Measurements from ENCODE around the gene IARS1.

- TF ChIP-seq POU2F2 (IDR thresholded peaks at IDR 0.05; ENCODE audit: borderline replicate concordance, low read depth, low read length) (no peak), POLR2A (IDR thresholded peaks at IDR 0.05; ENCODE audit: low read depth, low read length) (no peak), SUZ12 (IDR thresholded peaks at IDR 0.05; ENCODE audit: unreplicated experiment) (no peak), EP300 (IDR thresholded peaks at IDR 0.05; ENCODE audit: borderline replicate concordance in 1 of 2, control insufficient read depth in 1 of 2, low read depth in 2 of 2, low read length in 2 of 2) (no peak), RAD21 (IDR thresholded peaks at IDR 0.05; ENCODE audit: insufficient read depth, low read depth, low read length) (no peak), TAF1 (IDR thresholded peaks at IDR 0.05; ENCODE audit: borderline replicate concordance, low read depth, low read length) (no peak), MAX (IDR thresholded peaks at IDR 0.05; ENCODE audit: low read depth, low read length) (no peak), POLR2AphosphoS5 (IDR thresholded peaks at IDR 0.05; ENCODE audit: low read length) (no peak)
Observed at GRCh38 chr9:92247981-92248380, 45.5 kb downstream of the IARS1 start.
